DMS 273 (cell line): Measurements from ENCODE around the gene SCARB1.

Experiments
- DNase-seq: peaks from one replicate; lab custom pipeline; 2025; ENCODE audit not compliant: unreplicated experiment; lab: John Stamatoyannopoulos, UW

The SCARB1 gene

GRCh38 chr12:124778411-124778810 is 85.3 kb downstream of the SCARB1 start:
- no peak for DNase-seq

DNA sequence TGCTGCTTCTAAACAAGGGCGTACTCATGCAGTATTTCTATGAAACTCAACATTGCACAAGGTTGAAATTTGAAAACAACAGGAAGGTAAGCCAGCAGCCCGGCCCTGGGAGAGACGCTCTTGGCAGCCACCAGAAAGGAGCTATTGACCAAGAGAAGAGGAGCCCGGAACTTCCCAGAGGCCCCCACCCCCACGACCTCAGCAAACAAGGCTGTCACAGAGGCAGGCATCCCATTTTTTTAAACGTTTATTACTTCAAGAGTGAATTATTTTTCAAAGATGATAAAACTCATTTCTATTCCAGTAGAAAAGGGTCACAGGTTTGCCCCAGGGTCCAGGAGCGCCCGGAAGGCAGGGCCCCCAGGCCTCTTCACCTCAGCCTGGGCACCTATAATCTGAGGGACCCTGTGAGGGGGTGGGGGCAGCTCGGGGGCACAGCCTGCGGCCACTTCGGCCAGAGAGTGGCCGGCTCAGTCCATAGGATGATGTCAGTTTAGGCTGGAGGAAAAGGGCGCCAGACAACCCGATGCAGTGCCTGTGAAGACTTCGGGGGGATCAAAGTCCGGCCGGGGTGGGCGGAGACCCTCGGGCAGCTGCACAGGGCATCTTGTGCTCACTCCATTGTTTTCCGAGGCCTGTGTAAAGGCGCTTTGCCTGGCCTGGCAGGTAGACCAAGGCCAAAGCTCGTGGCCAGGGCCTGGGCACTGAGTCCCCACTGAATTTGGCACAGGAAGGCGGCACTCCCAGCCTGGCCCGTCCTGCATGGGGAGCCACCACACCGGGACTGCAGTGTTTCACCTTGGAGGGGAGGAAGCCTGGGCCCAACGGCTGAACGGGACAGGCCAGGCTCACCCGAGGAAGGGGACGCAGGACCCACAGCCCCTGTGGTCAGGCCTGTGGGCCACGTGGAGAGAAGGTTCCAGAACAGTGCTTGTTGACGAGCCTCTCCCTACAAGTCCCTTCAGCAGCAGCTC is 86.0 kb downstream of the SCARB1 start:
- no peak for DNase-seq

DNA sequence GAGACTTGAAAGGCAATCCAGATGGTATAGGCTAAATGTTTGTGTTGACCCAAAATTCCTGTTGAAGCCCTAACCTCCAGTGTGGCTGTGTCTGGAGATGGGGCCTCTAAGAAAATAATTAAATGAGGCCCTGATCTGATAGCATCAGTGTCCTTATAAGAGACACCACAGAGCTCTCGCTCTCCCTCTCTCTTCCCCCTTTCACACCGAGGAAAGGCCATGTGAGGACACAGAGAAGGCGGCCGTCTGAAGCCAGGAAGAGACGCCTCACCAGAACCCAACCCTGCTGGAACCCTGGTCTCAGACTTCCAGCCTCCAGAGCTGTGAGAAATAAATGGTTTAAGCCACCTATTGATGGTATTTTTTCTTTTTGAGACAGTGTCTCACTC is 87.5 kb downstream of the SCARB1 start:
- DNase-seq: no peak

GRCh38 chr12:124774462-124775167 is 89.0 kb downstream of the SCARB1 start:
- peak; percentile 84 for DNase-seq

- no peak for DNase-seq
Observed at GRCh38 chr12:124774054-124774461, 89.6 kb downstream of the SCARB1 start.

DNA sequence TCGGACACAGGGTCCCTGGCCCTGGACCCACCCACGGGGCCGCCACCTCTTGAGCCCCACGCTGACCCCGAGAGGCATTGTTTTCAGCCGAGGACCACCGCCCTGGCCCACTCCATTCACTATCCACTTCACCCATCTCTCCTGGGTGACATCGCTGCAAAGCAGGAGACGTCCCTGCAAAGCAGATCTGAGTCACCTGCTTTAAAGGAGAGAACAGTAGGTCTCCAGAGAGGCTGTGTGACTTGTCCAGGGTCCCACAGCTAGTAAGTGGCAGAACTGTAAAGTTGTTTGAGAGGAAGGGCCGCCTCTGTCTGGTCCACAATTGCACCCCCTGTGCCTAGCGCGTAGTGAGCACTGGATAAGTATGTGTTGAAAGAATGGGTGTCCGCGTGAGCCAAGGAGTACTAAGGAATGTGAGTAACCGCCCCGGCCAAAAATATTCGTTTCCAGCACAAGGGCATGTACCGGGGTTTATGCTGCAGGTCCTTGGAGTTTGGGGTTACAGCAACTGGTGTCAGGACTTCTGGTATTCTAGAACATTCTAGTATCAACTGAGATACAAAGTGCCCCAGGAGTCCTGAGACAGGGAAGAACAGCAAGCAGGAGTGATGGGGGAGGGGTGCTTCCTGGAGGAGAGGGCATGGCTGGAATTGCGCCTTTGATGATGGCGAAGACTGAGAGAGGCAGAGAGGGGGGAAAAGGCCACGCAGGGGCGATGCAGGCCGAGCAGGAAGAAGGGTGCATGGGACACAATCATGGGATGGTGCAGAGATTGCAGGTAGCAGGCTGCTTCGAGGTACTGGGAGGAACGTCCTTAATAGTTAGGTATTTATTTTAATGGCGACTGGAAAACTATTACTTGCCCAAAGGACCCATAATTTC is 91.1 kb downstream of the SCARB1 start:
- DNase-seq: no peak

GRCh38 chr12:124771462-124772288 is 92.0 kb downstream of the SCARB1 start:
- DNase-seq: peak; percentile 87

GRCh38 chr12:124770728-124771127 is 92.9 kb downstream of the SCARB1 start:
- DNase-seq: no peak

DNA sequence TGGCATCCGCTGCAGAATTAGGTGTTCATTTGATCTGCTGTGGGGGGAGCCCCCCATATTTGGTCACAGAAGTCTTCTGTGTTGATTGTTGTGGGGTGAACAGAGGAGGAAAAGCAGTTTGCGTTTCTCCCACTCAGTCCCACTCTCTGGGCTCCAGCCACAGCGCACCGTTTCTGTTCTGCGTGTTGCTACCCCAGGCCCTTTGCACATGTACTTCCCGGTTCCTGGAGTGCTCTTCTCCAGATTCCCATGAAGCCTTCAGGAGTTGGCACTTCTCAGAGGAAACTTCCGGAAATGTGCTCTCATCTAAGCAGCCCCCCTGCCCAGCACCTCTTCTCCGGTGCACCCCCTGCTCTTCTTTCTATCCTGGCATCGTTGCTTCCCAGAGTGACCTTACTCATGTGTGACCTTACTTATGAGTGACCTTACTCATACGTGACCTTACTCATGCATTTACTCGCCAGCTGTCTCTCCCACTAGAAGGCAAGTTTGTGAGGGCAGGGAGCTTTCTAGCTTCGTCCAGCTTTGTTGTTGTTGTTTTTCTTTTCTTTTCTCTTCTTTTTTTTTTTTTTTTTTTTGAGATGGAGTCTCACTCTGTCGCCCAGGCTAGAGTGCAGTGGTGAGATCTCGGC is 93.7 kb downstream of the SCARB1 start:
- DNase-seq: no peak

DNA sequence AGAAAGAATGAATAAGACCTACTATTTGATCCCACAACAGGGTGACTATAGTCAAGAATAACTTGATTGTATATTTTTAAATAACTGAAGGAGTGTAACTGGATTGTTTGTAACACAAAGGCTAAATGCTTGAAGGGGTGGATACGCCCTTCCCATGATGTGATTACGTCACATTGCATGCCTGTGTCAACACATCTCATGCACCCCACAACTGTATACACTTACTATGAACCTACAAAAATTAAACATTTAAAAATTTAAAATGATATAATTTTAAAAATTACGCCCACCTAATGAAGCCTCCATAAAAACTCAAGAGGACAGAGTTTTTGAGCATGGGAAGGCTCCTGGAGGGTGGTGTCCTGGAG is 94.5 kb downstream of the SCARB1 start:
- DNase-seq: no peak

DNA sequence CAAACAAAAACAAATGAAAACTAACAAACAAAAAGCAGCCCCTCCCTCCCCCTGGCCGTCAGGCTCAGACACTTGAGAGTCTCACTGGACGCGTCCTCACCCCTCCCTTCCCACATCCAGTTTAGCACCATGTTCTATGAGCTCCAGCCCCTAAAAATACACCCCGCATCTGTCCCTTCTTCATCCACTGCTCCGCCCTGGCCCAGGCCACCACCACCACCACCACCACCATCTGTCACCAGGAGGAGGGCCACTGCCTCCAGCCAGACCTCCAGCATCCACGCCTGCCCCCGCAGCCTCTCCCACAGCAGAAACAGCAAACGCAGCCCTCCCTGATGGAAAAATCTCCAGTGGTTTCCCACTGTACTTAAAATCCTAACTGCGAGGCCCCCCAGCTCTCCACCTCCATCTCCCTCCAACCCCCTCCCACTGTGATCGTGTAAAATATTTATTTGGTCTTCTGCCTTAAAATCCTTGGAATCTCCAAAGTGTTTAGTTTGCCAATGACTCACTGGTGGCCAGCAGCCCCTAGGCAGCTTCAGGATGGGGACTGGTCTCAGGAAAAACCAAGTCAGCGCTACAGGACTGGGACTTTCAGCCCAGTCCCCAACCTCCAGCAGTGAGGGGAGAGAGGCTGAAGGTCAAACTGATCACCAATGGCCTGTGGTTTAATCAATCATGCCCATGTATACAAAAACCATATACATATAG is 95.1 kb downstream of the SCARB1 start:
- peak; percentile 59 for DNase-seq

DNA sequence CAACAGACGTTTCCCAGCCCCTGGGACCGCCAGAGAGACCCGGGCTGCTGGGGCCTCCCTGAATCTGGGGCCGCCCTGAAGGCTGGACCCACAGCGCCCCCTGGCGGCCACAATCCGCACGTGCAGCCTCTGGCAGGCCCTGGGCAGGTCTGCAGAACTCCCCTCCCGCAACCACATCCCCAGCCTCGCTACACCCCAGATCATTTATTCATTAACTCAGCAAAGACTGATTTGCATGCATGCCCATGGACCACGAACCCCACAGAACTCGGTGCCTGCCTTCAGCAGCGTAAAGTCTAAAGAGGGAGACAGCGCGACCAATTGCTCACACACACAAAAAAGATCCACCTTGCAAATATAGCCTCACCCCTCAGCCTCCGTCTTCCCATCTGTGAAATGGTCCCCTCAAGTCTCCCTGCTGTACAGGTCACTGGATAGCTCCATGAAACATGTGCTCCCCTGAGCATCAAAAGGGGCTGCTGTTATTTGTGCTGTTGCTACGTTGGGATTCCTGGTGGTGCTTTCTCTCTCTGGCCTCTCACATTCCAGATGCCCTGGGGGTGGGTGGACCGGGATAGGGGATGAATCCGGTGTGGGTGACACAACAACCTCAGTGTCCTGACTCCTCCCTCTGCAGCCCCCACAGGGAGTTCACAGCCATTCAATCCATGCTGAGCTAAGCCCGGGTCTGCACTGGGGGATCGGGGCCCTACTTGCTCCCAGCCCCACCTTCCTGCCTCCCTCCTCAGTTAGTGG is 96.4 kb downstream of the SCARB1 start:
- DNase-seq: peak; percentile 84

GRCh38 chr12:124766727-124767065 is 97.0 kb downstream of the SCARB1 start:
- no peak for DNase-seq

DNA sequence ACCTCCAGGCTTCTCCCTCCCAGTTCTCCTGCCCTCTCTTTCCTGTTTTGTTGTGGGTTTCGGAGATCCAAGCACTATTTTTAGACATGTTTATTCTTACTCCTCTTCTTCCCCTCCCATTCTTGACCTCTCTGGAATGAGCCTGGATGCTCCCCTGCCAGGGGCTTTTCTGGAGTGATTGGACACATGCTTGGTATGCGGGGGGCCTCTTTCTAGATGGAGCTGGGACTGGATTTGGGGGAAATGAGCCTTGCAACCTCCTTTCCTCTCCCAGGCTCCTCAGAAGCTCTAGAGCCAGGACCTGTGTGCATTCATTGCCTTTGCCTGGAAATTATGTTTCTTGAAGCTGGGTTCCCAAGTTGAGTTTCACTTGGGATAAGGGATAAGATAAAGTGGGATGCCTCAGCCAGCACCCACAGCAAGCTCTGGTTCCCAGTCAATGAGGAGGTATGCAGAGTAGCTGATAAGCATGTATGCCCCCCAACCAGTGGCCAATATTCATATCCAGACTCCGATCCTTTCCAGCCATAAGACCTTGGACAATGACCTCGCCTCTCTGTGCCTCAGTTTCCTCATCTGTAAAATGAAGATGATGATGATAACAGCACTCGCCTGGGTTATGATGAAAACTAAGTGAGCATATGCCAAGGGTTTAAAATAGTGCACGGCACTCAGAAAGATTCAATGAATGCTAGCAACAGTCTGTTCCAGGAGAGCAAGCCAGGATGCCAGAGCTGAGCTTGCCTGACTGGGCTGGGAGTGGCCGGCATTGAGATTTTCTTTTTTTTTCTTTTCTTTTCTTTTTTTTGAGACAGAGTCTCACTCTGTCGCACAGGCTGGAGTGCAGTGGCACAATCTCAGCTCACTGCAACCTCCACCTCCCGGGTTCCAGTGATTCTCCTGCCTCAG is 97.8 kb downstream of the SCARB1 start:
- DNase-seq: no peak

GRCh38 chr12:124764870-124765580 is 98.6 kb downstream of the SCARB1 start:
- peak; percentile 90 for DNase-seq

- DNase-seq: peak; percentile 87
Observed at GRCh38 chr12:124764451-124764850, 99.2 kb downstream of the SCARB1 start.

GRCh38 chr12:124763594-124763979 is 100.1 kb downstream of the SCARB1 start:
- no peak for DNase-seq
